ENCODE results near the gene ETFA.

DNA sequence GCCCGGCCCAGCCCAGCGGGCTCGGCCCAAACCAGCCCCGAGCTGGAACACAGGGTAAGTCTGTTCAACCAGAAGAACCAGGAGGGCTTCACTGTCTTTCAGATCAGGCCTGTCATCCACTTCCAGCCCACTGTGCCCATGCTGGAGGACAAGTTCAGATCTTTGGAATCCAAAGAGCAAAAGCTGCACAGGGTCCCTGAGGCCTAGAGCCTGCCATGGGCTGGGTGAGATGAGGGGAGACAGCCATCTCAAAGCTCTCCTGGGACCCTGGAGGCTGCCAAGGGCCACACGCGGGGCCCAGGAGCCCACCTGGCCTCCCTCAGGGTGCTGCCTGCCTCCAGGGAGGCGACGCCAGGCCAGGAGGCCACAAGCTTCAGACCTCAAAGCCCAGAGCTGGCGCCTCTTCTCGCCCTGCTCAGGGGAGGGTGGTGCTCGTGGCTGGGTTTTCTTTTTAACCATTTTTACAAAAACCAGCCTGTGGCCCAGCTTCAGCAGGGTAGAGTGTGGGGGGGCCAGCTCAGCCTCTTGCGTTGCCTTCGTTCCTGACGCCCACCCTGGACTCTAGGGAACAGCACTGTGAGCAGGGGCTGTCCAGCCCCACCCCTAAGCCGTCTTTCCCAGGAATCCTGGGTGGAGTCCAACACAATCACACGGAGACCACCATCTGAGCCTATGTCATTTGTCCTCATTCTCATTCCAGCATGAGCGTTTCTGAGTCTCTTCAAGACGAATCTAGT, 107.0 kb downstream of the ETFA start:
- TF ChIP-seq CTCF (IDR thresholded peaks at IDR 0.05; ENCODE audit: low read length): no peak
- no peak for TF ChIP-seq EZH2 (optimal IDR thresholded peaks at IDR 0.05; ENCODE audit: low read depth, low read length)
- TF ChIP-seq EZH2phosphoT487 (IDR thresholded peaks at IDR 0.05; ENCODE audit: low read length): no peak
